ENCODE measurements around the gene SGMS1.
"Not testable (repeated sequence)": the region's sequence is repeated elsewhere in the genome, so short reads cannot be mapped to it uniquely, and the experiment has no call there.

SGMS1 gene

GRCh38 chr10:50501478-50501877 is 122.3 kb downstream of the SGMS1 start:
- no peak for DNase-seq

DNA sequence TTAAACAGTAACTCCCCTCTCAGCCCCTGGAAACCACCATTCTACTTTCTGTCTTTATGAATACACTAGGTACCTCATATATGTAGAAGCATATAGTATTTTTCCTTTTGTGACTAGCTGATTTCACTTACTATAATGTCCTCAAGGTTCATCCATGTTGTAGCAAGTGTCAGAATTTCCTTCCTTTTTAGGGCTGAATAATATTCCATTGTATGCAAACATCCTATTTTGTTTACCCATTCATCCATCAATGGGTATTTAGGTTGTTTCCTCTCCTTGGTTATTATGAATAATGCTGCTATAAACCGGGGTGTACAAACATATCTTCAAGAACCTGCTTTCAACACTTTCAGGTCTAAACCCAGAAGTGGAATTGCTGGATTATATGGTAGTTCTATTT is 125.3 kb downstream of the SGMS1 start:
- no peak for DNase-seq

DNA sequence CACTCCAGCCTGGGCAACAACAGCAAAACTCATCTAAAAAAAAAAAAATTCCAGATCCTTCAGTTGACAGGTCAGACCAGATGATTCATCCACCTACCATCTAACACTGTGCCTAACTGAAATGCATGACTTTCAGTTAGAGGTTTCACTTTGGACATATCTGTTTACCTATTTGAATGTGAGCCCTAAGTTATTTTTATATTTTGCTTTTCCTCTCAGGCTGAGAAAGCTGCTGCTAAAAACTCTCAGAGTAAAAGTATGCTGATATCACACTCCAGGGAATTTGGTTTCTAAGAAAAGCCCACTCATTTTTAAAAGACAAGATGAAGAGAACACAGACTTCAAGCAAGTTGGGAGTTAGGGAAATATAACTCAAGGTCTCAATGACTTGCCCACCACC is 126.0 kb downstream of the SGMS1 start:
- DNase-seq = no peak

- DNase-seq = no peak
Measured at GRCh38 chr10:50496228-50496627, 127.5 kb downstream of the SGMS1 start.

DNA sequence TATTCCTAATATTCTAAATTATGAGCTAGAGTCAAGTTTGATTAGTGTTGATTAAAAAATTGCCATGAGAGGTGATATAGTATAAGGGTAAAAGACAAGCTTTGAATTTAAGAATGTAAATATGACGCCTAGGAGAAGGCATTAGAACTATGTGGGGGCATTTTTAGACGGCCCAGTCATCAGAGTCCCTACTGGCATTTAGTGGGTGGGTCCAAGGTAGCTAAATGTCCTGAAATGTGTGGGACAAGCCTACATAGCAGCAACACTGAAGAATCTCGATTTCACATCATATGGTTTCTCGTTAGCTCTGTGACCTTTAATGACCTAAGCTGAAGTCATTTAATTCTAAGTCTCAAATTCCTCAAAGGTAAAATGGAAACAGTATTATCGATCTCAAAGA is 133.5 kb downstream of the SGMS1 start:
- no peak for DNase-seq

GRCh38 chr10:50484550-50484949 is 139.2 kb downstream of the SGMS1 start:
- not testable (repeated sequence) for DNase-seq

GRCh38 chr10:50480054-50481007 is 143.4 kb downstream of the SGMS1 start:
- DNase-seq = no peak

DNA sequence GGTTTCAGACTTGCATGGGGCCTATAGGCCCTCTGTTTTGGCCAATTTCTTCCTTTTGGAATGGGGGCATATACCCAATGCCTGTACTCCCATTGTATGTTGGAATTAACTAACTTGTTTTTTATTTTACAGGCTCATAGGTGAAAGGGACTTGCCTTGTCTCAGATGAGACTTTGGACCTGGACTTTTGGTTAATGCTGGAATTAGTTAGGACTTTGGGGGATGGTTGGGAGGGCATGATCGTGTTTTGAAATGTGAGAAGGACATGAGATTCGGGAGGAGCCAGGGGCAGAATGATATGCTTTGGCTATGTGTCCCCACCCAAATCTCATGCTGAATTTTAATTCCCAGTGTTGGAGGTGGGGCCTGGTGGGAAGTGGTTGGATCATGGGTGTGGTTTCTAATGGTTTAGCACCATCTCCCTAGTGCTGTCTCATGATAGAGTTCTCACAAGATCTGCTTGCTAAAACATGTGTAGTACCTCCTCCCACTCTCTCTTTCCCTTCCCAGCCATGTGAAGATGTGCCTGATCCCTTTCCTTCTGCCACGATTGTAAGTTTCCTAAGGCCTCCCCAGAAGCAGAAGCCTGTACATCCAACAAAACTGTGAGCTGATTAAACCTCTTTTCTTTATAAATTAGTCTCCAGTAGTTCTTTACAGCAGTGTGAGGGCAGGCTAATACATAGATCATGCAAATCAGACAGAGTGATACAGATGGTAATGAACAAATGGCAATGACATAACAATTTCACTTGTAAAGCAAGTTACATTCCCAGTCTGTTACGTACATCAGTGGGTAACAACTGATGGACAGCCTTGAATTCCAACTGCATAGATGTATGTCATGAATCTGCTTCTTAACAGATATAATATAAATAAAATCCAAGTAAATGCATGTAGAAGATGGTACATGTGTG is 146.2 kb downstream of the SGMS1 start:
- no peak for DNase-seq

- DNase-seq = no peak
Measured at GRCh38 chr10:50473756-50474155, 150.0 kb downstream of the SGMS1 start.

GRCh38 chr10:50472914-50473313 is 150.8 kb downstream of the SGMS1 start:
- DNase-seq = no peak

DNA sequence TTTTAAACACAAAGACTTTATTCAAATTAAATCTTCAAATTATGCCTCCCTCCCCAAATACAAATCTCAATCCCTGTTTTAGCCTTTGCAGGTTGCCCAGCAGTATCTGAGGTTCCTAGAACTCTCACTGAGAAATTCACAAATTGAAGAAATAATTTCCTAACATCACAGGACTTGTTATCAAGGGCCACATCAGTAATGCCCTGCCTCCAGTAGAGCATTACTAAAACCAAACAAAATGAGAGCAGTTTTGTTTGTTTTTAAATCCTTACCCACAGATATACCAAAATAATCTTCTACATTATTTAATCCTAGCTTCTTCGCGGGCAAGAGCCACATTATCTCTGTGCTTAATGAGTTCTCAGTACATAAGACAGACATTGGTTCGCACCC is 152.2 kb downstream of the SGMS1 start:
- no peak for DNase-seq

GRCh38 chr10:50470798-50471582 is 152.8 kb downstream of the SGMS1 start:
- no peak for DNase-seq

GRCh38 chr10:50470345-50470744 is 153.4 kb downstream of the SGMS1 start:
- no peak for DNase-seq

GRCh38 chr10:50469778-50470193 is 154.0 kb downstream of the SGMS1 start:
- no peak for DNase-seq

DNA sequence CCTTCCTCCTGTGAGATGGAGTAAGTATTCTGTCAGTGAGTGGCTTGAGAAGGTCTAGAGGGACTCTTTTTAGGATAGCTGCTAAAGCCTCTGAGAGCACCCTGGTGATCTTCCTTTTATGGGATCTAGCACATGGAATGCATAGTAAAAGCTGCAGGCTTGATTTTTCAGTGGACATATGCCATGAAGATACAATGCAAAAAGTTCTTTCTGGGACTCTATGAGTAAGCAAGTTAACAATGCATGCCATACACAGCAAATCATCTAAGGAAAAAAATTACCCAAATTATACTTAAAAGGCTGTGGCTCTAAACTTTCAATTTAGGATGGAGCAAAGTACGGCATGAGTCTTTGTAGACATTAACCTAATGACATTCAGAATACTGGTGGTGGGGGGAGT is 154.5 kb downstream of the SGMS1 start:
- no peak for DNase-seq

- no peak for DNase-seq
Measured at GRCh38 chr10:50467209-50467608, 156.5 kb downstream of the SGMS1 start.

DNA sequence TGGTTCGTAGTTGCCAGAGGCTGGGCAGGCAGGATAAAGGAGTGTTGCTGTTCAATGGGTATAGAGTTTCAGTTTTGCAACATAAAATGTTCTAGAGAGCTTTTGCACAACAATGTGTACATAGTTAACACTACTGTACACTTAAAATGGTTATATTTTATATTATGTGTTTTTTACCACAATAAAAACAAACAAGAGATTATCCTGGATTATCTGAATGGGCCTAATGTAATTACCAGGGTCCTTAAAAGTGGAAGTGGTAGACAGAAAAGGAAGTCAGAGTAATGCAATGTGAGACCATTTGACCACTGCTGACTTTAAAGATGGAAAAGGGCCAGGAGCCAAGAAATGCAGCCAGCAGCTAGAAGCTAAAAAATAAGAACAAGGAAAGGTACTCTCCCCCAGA is 159.7 kb downstream of the SGMS1 start:
- no peak for DNase-seq

DNA sequence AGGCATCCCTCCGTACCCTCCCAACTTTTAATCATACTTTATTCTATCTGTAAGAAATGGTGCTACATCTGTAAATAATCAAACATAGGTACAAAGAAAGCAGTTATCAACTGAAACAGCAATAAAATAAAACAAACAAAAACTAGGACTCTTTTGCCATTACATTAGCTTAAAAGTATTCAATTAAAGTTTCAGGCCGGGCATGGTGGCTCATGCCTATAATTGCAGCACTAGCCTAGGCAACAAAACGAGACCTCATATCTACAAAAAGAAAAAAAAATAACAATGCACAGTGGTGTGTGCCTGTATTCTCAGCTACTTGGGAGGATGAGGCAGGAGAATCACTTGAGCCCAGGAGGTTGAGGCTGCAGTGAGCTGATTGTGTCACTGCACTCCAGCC is 161.9 kb downstream of the SGMS1 start:
- no peak for DNase-seq

- DNase-seq = no peak
Measured at GRCh38 chr10:50461123-50461522, 162.6 kb downstream of the SGMS1 start.

- no peak for DNase-seq
Measured at GRCh38 chr10:50456719-50457118, 167.0 kb downstream of the SGMS1 start.

DNA sequence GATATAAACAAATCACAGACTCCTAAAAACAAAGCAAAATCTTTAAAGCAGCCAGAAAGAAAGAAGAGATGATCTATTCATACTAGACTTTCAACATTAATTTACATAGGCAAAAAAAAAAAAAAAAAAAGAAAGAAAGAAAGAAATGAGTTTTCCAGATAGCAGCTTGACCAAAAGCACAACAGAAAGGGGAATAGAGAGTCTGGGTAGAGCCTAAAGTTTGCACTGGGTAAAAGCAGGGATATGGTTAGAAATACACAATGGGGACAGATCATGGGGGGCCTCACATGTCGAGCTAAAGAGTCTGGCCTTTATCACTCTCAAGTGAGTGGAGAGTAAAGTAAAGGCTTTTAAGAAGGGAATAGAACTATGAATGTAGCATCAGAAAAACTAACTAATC is 169.8 kb downstream of the SGMS1 start:
- no peak for DNase-seq

- DNase-seq = no peak
Measured at GRCh38 chr10:50452603-50453002, 171.2 kb downstream of the SGMS1 start.

GRCh38 chr10:50447691-50448090 is 176.1 kb downstream of the SGMS1 start:
- no peak for DNase-seq
